GM23248 (cell line): ENCODE data around the gene HOXA5.

Source experiments
- EZH2 ChIP-seq: fragments of 200-600 bp; sonication (generic); IDR thresholded peaks from 2 replicates; pipeline ENCODE4 v1.6.1; 2018; ENCODE audit warnings: antibody characterized with exemption, mild to moderate bottlenecking; ENCODE audit not compliant: insufficient read depth, poor library complexity, severe bottlenecking
- EZH2phosphoT487 ChIP-seq: fragments of 200-600 bp; sonication (generic); IDR thresholded peaks from 2 replicates; pipeline ENCODE4 v1.6.1; 2018; ENCODE audit warnings: antibody characterized with exemption, moderate library complexity, mild to moderate bottlenecking, low read depth; ENCODE audit not compliant: insufficient read depth

DNA sequence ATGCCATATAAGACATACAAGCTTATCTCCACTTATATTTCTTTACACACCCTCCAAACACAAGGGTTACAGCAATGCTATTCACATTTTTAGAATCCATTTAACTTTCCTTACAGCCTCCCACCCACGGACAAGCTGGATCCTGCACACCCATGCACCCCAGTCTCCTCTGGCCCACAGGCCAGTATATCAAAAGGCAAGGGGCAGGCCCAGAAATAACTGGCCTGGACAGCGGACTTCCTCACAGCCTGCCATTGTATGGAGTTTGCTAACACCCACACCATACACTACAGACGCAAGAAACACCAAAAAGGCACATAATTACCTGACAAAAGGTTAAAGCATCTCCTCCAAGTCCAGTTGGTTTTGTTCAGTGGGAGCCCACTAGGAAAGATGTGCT is 24.9 kb downstream of the HOXA5 start:
- TF ChIP-seq EZH2phosphoT487, result no peak
- no peak for TF ChIP-seq EZH2
